Measurements from ENCODE around the gene ZNF414. TPM values are rescaled to one million over a fixed set of nuclear protein-coding genes. Genes with fewer than 3 reads are reported as not detected.

The ZNF414 gene
- polyA plus RNA-seq, 4 donors: 18.8 to 27.0 (median 23.6) TPM

GRCh38 chr19:8491574-8491973, 22.4 kb downstream of the ZNF414 start:
- DNase-seq (ENCODE audit: low read depth in 4 of 4, low spot score in 3 of 4): no peak

- no peak for DNase-seq (ENCODE audit: low read depth in 4 of 4, low spot score in 3 of 4)
Measured at GRCh38 chr19:8490873-8491272, 23.1 kb downstream of the ZNF414 start.

- DNase-seq (ENCODE audit: low read depth in 4 of 4, low spot score in 3 of 4): no peak
Measured at GRCh38 chr19:8490395-8490760, 23.6 kb downstream of the ZNF414 start.

GRCh38 chr19:8489561-8490394, 24.2 kb downstream of the ZNF414 start:
- DNase-seq (ENCODE audit: low read depth in 4 of 4, low spot score in 3 of 4): no peak

GRCh38 chr19:8488365-8488764, 25.6 kb downstream of the ZNF414 start:
- no peak for DNase-seq (ENCODE audit: low read depth in 4 of 4, low spot score in 3 of 4)

- no peak for DNase-seq (ENCODE audit: low read depth in 4 of 4, low spot score in 3 of 4)
Measured at GRCh38 chr19:8487137-8487851, 26.7 kb downstream of the ZNF414 start.

GRCh38 chr19:8486661-8487136, 27.3 kb downstream of the ZNF414 start:
- no peak for DNase-seq (ENCODE audit: low read depth in 4 of 4, low spot score in 3 of 4)

- no peak for DNase-seq (ENCODE audit: low read depth in 4 of 4, low spot score in 3 of 4)
Measured at GRCh38 chr19:8485561-8486371, 28.2 kb downstream of the ZNF414 start.

- no peak for DNase-seq (ENCODE audit: low read depth in 4 of 4, low spot score in 3 of 4)
Measured at GRCh38 chr19:8484331-8484894, 29.6 kb downstream of the ZNF414 start.

- DNase-seq (ENCODE audit: low read depth in 4 of 4, low spot score in 3 of 4): no peak
Measured at GRCh38 chr19:8483165-8483564, 30.8 kb downstream of the ZNF414 start.

- DNase-seq (ENCODE audit: low read depth in 4 of 4, low spot score in 3 of 4): no peak
Measured at GRCh38 chr19:8482696-8483095, 31.3 kb downstream of the ZNF414 start.

GRCh38 chr19:8481616-8482015, 32.4 kb downstream of the ZNF414 start:
- DNase-seq (ENCODE audit: low read depth in 4 of 4, low spot score in 3 of 4): no peak

- DNase-seq (ENCODE audit: low read depth in 4 of 4, low spot score in 3 of 4): no peak
Measured at GRCh38 chr19:8481201-8481600, 32.8 kb downstream of the ZNF414 start.

- no peak for DNase-seq (ENCODE audit: low read depth in 4 of 4, low spot score in 3 of 4)
Measured at GRCh38 chr19:8478598-8478997, 35.4 kb downstream of the ZNF414 start.

- DNase-seq (ENCODE audit: low read depth in 4 of 4, low spot score in 3 of 4): no peak
Measured at GRCh38 chr19:8477889-8478288, 36.1 kb downstream of the ZNF414 start.

- no peak for DNase-seq (ENCODE audit: low read depth in 4 of 4, low spot score in 3 of 4)
Measured at GRCh38 chr19:8476524-8476923, 37.4 kb downstream of the ZNF414 start.

- no peak for DNase-seq (ENCODE audit: low read depth in 4 of 4, low spot score in 3 of 4)
Measured at GRCh38 chr19:8475005-8475404, 39.0 kb downstream of the ZNF414 start.

- DNase-seq (ENCODE audit: low read depth in 4 of 4, low spot score in 3 of 4): no peak
Measured at GRCh38 chr19:8473648-8474476, 40.1 kb downstream of the ZNF414 start.

GRCh38 chr19:8469613-8470368, 44.2 kb downstream of the ZNF414 start:
- no peak for DNase-seq (ENCODE audit: low read depth in 4 of 4, low spot score in 3 of 4)

All from right renal pelvis (tissue), 4 donors.